A549 (cell line): ENCODE data around the gene MROH2A.

ENCODE experiments used
- CEBPB ChIP-seq, 2 experiments: fragments of >200 bp in 1 of 2; sonication (Bioruptor Twin) in 1 of 2; formaldehyde crosslinking in 1 of 2; IDR thresholded peaks; 2 replicates each; pipeline ENCODE4 v1.6.1; 2012 to 2016
- CTCF ChIP-seq: fragments of >200 bp; sonication (Bioruptor Twin); formaldehyde crosslinking; IDR thresholded peaks from 3 replicates; pipeline ENCODE4 v1.5.1; 2016
- EP300 ChIP-seq, 2 experiments: fragments of >200 bp; sonication (Bioruptor Twin); formaldehyde crosslinking; IDR thresholded peaks; 2 replicates in 1 of 2; 3 replicates in 1 of 2; pipeline ENCODE4 v1.6.1; 2016 to 2017
- FOSB ChIP-seq: fragments of 250-450 bp; sonication (Bioruptor Pico); IDR thresholded peaks from 2 replicates; pipeline ENCODE4 v1.5.0; 2020; ENCODE audit warnings: mild to moderate bottlenecking, moderate library complexity
- HMGXB4 ChIP-seq: fragments of 250-450 bp; sonication (Bioruptor Pico); IDR thresholded peaks from 2 replicates; pipeline ENCODE4 v1.5.0; 2021; ENCODE audit warnings: mild to moderate bottlenecking, moderate library complexity, borderline replicate concordance
- KDM5A ChIP-seq: fragments of 200-600 bp; sonication (generic); IDR thresholded peaks from 2 replicates; pipeline ENCODE4 v1.6.1; 2016; ENCODE audit warnings: antibody characterized with exemption, mild to moderate bottlenecking
- MAFK ChIP-seq: fragments of 450-650 bp; IDR thresholded peaks from 2 replicates; pipeline ENCODE4 v1.6.1; 2014; ENCODE audit not compliant: partially characterized antibody
- MAX ChIP-seq: IDR thresholded peaks from 2 replicates; pipeline ENCODE4 v1.6.1; 2012
- POLR2A ChIP-seq: IDR thresholded peaks from 2 replicates; pipeline ENCODE4 v1.6.1; 2012; ENCODE audit warnings: mild to moderate bottlenecking, low read length
- SMC3 ChIP-seq: fragments of >200 bp; sonication (Bioruptor Twin); formaldehyde crosslinking; IDR thresholded peaks from 3 replicates; pipeline ENCODE4 v1.6.1; 2018; ENCODE audit warnings: inconsistent platforms
- USF2 ChIP-seq: fragments of 450-650 bp; IDR thresholded peaks from 2 replicates; pipeline ENCODE4 v1.6.1; 2014; ENCODE audit warnings: antibody characterized with exemption

- TF ChIP-seq CTCF (no peak), USF2 (no peak), CEBPB (IDR thresholded peaks at IDR 0.05) (no peak), KDM5A (no peak), MAX (no peak), HMGXB4 (CRISPR knock-in tag) (no peak), POLR2A (no peak), EP300 (IDR thresholded peaks at IDR 0.05) (no peak), MAFK (no peak), SMC3 (no peak), FOSB (CRISPR knock-in tag) (no peak)
Observed at GRCh38 chr2:233800208-233800607, 22.1 kb downstream of the MROH2A start.
